ENCODE data around the gene INTS11. TPM values are rescaled to one million over a fixed set of nuclear protein-coding genes. Genes with fewer than 3 reads are reported as not detected.

INTS11 gene
- total and polyA plus RNA-seq, 10 donors, result 89.2 to 203 (median 102) TPM

GRCh38 chr1:1264026-1264425 lies 60.4 kb downstream of the INTS11 start:
- no peak for TF ChIP-seq POLR2AphosphoS5 (IDR thresholded peaks at IDR 0.05)
- TF ChIP-seq, protein P1, sequence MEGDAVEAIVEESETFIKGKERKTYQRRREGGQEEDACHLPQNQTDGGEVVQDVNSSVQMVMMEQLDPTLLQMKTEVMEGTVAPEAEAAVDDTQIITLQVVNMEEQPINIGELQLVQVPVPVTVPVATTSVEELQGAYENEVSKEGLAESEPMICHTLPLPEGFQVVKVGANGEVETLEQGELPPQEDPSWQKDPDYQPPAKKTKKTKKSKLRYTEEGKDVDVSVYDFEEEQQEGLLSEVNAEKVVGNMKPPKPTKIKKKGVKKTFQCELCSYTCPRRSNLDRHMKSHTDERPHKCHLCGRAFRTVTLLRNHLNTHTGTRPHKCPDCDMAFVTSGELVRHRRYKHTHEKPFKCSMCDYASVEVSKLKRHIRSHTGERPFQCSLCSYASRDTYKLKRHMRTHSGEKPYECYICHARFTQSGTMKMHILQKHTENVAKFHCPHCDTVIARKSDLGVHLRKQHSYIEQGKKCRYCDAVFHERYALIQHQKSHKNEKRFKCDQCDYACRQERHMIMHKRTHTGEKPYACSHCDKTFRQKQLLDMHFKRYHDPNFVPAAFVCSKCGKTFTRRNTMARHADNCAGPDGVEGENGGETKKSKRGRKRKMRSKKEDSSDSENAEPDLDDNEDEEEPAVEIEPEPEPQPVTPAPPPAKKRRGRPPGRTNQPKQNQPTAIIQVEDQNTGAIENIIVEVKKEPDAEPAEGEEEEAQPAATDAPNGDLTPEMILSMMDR (IDR thresholded peaks at IDR 0.05 in 8 of 11, conservative IDR thresholded peaks at IDR 0.05 in 3 of 11), result no peak
- TF ChIP-seq POLR2A (IDR thresholded peaks at IDR 0.05), result no peak
- H3K27me3 ChIP-seq (replicated peaks in 1 of 7), result no peaks in the 10 kb centered on the region
- no peak overlapping the region for H3K27ac ChIP-seq
- no peak for DNase-seq
- 83 to 93% (median 89%) methylated on average over 9 of the region's 9 CpGs for WGBS, 5 donors
- H3K9me3 ChIP-seq, result no peaks in the 10 kb centered on the region
- H3K4me1 ChIP-seq, result peaks cover 0 to 78% (median 37%) of the 10 kb centered on the region in 6 donors
- H3K36me3 ChIP-seq, result peaks cover 0 to 99% (median 80%) of the 10 kb centered on the region in 6 donors
- no peak overlapping the region for H3K4me3 ChIP-seq
- intact Hi-C loops (cut with DNase I; ENCODE audit: low total_unique reads), result no loop called here

DNA sequence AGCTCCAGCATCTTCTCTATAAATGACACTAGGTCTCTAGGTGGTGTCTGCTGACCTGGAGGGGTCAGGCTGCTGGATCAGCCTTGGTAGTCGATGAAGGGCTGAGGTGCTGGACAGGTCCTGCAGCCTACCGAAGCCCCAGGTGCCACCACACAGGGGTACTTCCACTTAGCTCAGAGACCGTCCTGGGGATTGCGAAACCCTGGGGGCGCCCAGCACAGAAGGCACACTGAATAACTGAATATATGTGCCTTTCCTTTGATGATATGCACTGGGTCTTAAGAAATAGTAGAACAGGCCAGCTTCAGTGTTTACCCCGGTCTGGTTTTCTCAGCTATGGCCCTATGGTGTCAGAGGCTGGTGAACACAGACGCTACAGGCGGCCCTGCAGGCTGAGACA lies 61.7 kb downstream of the INTS11 start:
- no peak for TF ChIP-seq POLR2A (IDR thresholded peaks at IDR 0.05)
- TF ChIP-seq POLR2AphosphoS5 (IDR thresholded peaks at IDR 0.05), result no peak
- TF ChIP-seq, protein P1 (IDR thresholded peaks at IDR 0.05 in 8 of 11, conservative IDR thresholded peaks at IDR 0.05 in 3 of 11), result no peak
- Histone ChIP-seq H3K9me3 (no peaks in the 10 kb centered on the region), H3K36me3 (peaks cover 0 to 100% (median 77%) of the 10 kb centered on the region in 6 donors), H3K27ac (no peak overlapping the region), H3K4me1 (peaks cover 0 to 74% (median 36%) of the 10 kb centered on the region in 6 donors), H3K4me3 (no peak overlapping the region), H3K27me3 (replicated peaks in 1 of 7) (no peaks in the 10 kb centered on the region)
- 82 to 95% (median 87%) methylated on average over 5 to 8 of the region's 8 CpGs for whole genome bisulfite sequencing, 5 donors
- intact Hi-C loops (cut with DNase I; ENCODE audit: low total_unique reads), result no loop called here
- no peak for DNase-seq

- no peak for DNase-seq
- 95 to 97% (median 96%) methylated on average over 17 of the region's 17 CpGs for WGBS, 5 donors
- TF ChIP-seq, protein P1 (IDR thresholded peaks at IDR 0.05 in 8 of 11, conservative IDR thresholded peaks at IDR 0.05 in 3 of 11), result no peak
- no peak for TF ChIP-seq POLR2A (IDR thresholded peaks at IDR 0.05)
- TF ChIP-seq POLR2AphosphoS5 (IDR thresholded peaks at IDR 0.05), result no peak
- intact Hi-C loops (cut with DNase I; ENCODE audit: low total_unique reads), result no loop called here
- Histone ChIP-seq H3K9me3 (no peaks in the 10 kb centered on the region), H3K27ac (no peak overlapping the region), H3K4me3 (no peak overlapping the region), H3K27me3 (replicated peaks in 1 of 7) (no peaks in the 10 kb centered on the region), H3K4me1 (peaks cover 0 to 68% (median 36%) of the 10 kb centered on the region in 6 donors), H3K36me3 (peaks cover 0 to 100% (median 70%) of the 10 kb centered on the region in 6 donors)
Measured at GRCh38 chr1:1262071-1262470, 62.4 kb downstream of the INTS11 start.

Small RNAs within 50 kb of the gene (microRNA-seq; reads per million reads assigned to microRNA genes)
- 0 to 5.8 (median 1.1) reads per million in 3 donors for gene MIR6726
- 0.35 to 1.1 (median 0.57) reads per million in 3 donors for gene MIR6727
- 0 to 0.36 (median 0) reads per million in 3 donors for gene MIR6808

Small RNAs within 50 kb of the gene (small RNA-seq; reads per million reads assigned to genes)
- 0 to 0.30 (median 0.10) reads per million in 4 donors for gene MIR6726

Other genes with a start within 250 kb of the INTS11 start
- 10 to 100 TPM; 12.1 to 22.5 (median 18.7) TPM for gene C1orf159, start 208.6 kb downstream of the INTS11 start, total RNA-seq
- gene C1orf159, start 208.6 kb downstream of the INTS11 start, polyA plus RNA-seq, result 10 to 100 TPM in 2 of 3 donors, 1 to 10 TPM in 1; 8.5 to 25.7 (median 24.1) TPM
- under 1 TPM in 2 of 7 donors, not detected in 5; 0.17 to 0.34 TPM for gene TTLL10, start 150.8 kb downstream of the INTS11 start, total RNA-seq
- under 1 TPM in 2 of 3 donors, not detected in 1; 0.02 to 0.03 TPM for gene TTLL10, start 150.8 kb downstream of the INTS11 start, polyA plus RNA-seq
- 1 to 10 TPM; 5.2 to 9.9 (median 7.5) TPM for gene TNFRSF18, start 118.1 kb downstream of the INTS11 start, total RNA-seq
- gene TNFRSF18, start 118.1 kb downstream of the INTS11 start, polyA plus RNA-seq, result 10 to 100 TPM in 1 of 3 donors, 1 to 10 TPM in 2; 7.2 to 16.3 (median 9.3) TPM
- gene TNFRSF4, start 110.5 kb downstream of the INTS11 start, total RNA-seq, result 10 to 100 TPM in 5 of 7 donors, 1 to 10 TPM in 2; 6.6 to 18.9 (median 12.5) TPM
- gene TNFRSF4, start 110.5 kb downstream of the INTS11 start, polyA plus RNA-seq, result 10 to 100 TPM; 14.7 to 23.4 (median 14.7) TPM
- 100 to 1,000 TPM in 4 of 7 donors, 10 to 100 TPM in 3; 87.2 to 145 (median 114) TPM for gene SDF4, start 92.7 kb downstream of the INTS11 start, total RNA-seq
- 10 to 100 TPM; 39.1 to 84.2 (median 49.4) TPM for gene SDF4, start 92.7 kb downstream of the INTS11 start, polyA plus RNA-seq
- 10 to 100 TPM; 13.2 to 25.1 (median 19.3) TPM for gene B3GALT6, start 92.4 kb downstream of the INTS11 start, total RNA-seq
- gene B3GALT6, start 92.4 kb downstream of the INTS11 start, polyA plus RNA-seq, result 10 to 100 TPM in 2 of 3 donors, 1 to 10 TPM in 1; 7.9 to 16.6 (median 12.1) TPM
- 1 to 10 TPM in 3 of 7 donors, under 1 TPM in 1, not detected in 3; 0.87 to 3.6 (median 1.8) TPM for gene C1QTNF12, start 77.9 kb downstream of the INTS11 start, total RNA-seq
- gene C1QTNF12, start 77.9 kb downstream of the INTS11 start, polyA plus RNA-seq, result 1 to 10 TPM; 1.3 to 5.5 (median 1.4) TPM
- 10 to 100 TPM; 39.1 to 69.7 (median 56.5) TPM for gene UBE2J2, start 50.8 kb downstream of the INTS11 start, total RNA-seq
- 10 to 100 TPM; 39.2 to 66.9 (median 54.0) TPM for gene UBE2J2, start 50.8 kb downstream of the INTS11 start, polyA plus RNA-seq
- gene SCNN1D, start 44.2 kb downstream of the INTS11 start, total RNA-seq, result 10 to 100 TPM in 1 of 7 donors, 1 to 10 TPM in 6; 2.5 to 10.5 (median 3.4) TPM
- 10 to 100 TPM in 2 of 3 donors, 1 to 10 TPM in 1; 3.7 to 16.9 (median 11.9) TPM for gene SCNN1D, start 44.2 kb downstream of the INTS11 start, polyA plus RNA-seq
- gene ACAP3, start 16.7 kb downstream of the INTS11 start, total RNA-seq, result 10 to 100 TPM; 33.0 to 62.3 (median 41.7) TPM
- gene ACAP3, start 16.7 kb downstream of the INTS11 start, polyA plus RNA-seq, result 10 to 100 TPM; 12.6 to 89.7 (median 32.6) TPM
- gene PUSL1, start 16.1 kb downstream of the INTS11 start, total RNA-seq, result 10 to 100 TPM; 11.4 to 22.9 (median 13.9) TPM
- gene PUSL1, start 16.1 kb downstream of the INTS11 start, polyA plus RNA-seq, result 10 to 100 TPM in 2 of 3 donors, 1 to 10 TPM in 1; 9.8 to 17.8 (median 10.5) TPM
- 10 to 100 TPM; 16.9 to 42.1 (median 29.1) TPM for gene CPTP, start 142 bp upstream of the INTS11 start, total RNA-seq
- gene CPTP, start 142 bp upstream of the INTS11 start, polyA plus RNA-seq, result 10 to 100 TPM in 2 of 3 donors, 1 to 10 TPM in 1; 7.5 to 24.9 (median 10.4) TPM
- 1 to 10 TPM in 6 of 7 donors, under 1 TPM in 1; 0.77 to 5.9 (median 3.0) TPM for gene TAS1R3, start 6.6 kb upstream of the INTS11 start, total RNA-seq
- gene TAS1R3, start 6.6 kb upstream of the INTS11 start, polyA plus RNA-seq, result 1 to 10 TPM in 1 of 3 donors, under 1 TPM in 2; 0.23 to 1.6 (median 0.37) TPM
- 10 to 100 TPM; 34.4 to 59.1 (median 40.1) TPM for gene DVL1, start 24.8 kb upstream of the INTS11 start, total RNA-seq
- gene DVL1, start 24.8 kb upstream of the INTS11 start, polyA plus RNA-seq, result 10 to 100 TPM; 18.1 to 57.3 (median 27.7) TPM
- gene MXRA8, start 33.9 kb upstream of the INTS11 start, total RNA-seq, result 10 to 100 TPM; 25.9 to 71.7 (median 49.3) TPM
- gene MXRA8, start 33.9 kb upstream of the INTS11 start, polyA plus RNA-seq, result 10 to 100 TPM; 37.9 to 57.5 (median 44.8) TPM
- gene AURKAIP1, start 50.5 kb upstream of the INTS11 start, total RNA-seq, result 10 to 100 TPM; 61.3 to 85.1 (median 71.7) TPM
- gene AURKAIP1, start 50.5 kb upstream of the INTS11 start, polyA plus RNA-seq, result 100 to 1,000 TPM; 149 to 174 (median 151) TPM
- 100 to 1,000 TPM; 167 to 299 (median 208) TPM for gene CCNL2, start 74.7 kb upstream of the INTS11 start, total RNA-seq
- 100 to 1,000 TPM; 111 to 230 (median 199) TPM for gene CCNL2, start 74.7 kb upstream of the INTS11 start, polyA plus RNA-seq
- 100 to 1,000 TPM in 3 of 7 donors, 10 to 100 TPM in 4; 67.4 to 144 (median 91.3) TPM for gene MRPL20, start 82.6 kb upstream of the INTS11 start, total RNA-seq
- gene MRPL20, start 82.6 kb upstream of the INTS11 start, polyA plus RNA-seq, result 100 to 1,000 TPM; 101 to 168 (median 122) TPM
- 1 to 10 TPM in 5 of 7 donors, under 1 TPM in 2; 0.43 to 2.7 (median 1.2) TPM for gene ANKRD65, start 96.6 kb upstream of the INTS11 start, total RNA-seq
- 1 to 10 TPM; 2.3 to 4.3 (median 3.0) TPM for gene ANKRD65, start 96.6 kb upstream of the INTS11 start, polyA plus RNA-seq
- gene VWA1, start 111.0 kb upstream of the INTS11 start, total RNA-seq, result 10 to 100 TPM in 6 of 7 donors, 1 to 10 TPM in 1; 3.9 to 18.0 (median 13.1) TPM
- 10 to 100 TPM in 2 of 3 donors, 1 to 10 TPM in 1; 4.1 to 12.7 (median 11.0) TPM for gene VWA1, start 111.0 kb upstream of the INTS11 start, polyA plus RNA-seq
- gene ATAD3C, start 125.0 kb upstream of the INTS11 start, total RNA-seq, result 1 to 10 TPM in 2 of 7 donors, under 1 TPM in 3, not detected in 2; 0.25 to 3.9 (median 0.57) TPM
- gene ATAD3C, start 125.0 kb upstream of the INTS11 start, polyA plus RNA-seq, result under 1 TPM; 0.55 to 0.85 (median 0.83) TPM
- gene ATAD3B, start 147.1 kb upstream of the INTS11 start, total RNA-seq, result 10 to 100 TPM; 11.5 to 39.8 (median 23.7) TPM
- 10 to 100 TPM; 21.7 to 62.3 (median 45.8) TPM for gene ATAD3B, start 147.1 kb upstream of the INTS11 start, polyA plus RNA-seq
- 10 to 100 TPM; 11.3 to 25.7 (median 17.8) TPM for gene ATAD3A, start 187.5 kb upstream of the INTS11 start, total RNA-seq
- 10 to 100 TPM; 13.4 to 29.0 (median 14.3) TPM for gene ATAD3A, start 187.5 kb upstream of the INTS11 start, polyA plus RNA-seq
- 1 to 10 TPM in 6 of 7 donors, not detected in 1; 2.3 to 5.3 (median 2.7) TPM for gene TMEM240, start 216.0 kb upstream of the INTS11 start, total RNA-seq
- 1 to 10 TPM in 2 of 3 donors, under 1 TPM in 1; 0.39 to 2.2 (median 1.5) TPM for gene TMEM240, start 216.0 kb upstream of the INTS11 start, polyA plus RNA-seq